Right forelimb (tissue), 1 donor: ENCODE measurements around the gene NOL9.
"Not testable (repeated sequence)": the region's sequence is repeated elsewhere in the genome, so short reads cannot be mapped to it uniquely, and the experiment has no call there.

Source experiments
- DNase-seq: peaks from one replicate; pipeline ENCODE4 v3.0.0-alpha.2; 2018

NOL9 gene

DNA sequence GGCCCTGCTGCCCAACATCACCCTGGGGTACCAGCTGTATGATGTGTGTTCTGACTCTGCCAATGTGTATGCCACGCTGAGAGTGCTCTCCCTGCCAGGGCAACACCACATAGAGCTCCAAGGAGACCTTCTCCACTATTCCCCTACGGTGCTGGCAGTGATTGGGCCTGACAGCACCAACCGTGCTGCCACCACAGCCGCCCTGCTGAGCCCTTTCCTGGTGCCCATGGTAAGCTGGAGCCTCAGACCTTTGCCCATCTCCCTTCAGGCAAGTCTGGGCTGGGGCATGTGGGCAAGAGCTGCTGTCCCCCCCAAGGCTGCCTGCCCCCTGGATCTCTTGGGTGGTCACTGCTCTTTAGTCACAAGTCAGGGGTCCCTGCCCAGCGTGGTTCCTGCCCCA is 16.7 kb upstream of the NOL9 start:
- DNase-seq, result no peak

DNA sequence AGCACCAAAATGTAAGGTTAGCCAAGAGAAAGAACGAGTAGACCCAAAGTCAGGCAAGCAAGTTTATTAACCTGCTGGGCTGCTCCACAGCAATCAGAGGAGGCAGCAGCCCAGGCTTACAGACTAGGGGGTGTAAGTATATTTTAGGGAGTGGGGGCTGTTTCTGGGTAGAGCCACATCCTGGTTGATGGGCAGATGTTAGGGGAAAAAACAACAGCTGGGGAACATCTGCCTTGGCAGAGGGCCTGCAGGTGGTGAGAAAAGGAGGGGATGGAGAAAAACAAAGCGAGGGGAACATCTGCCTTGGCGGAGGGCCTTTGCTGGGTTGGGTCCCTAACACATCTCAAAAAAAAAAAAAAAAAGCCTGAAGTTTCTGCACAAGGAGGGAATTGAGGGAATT is 15.8 kb upstream of the NOL9 start:
- DNase-seq, result no peak

DNA sequence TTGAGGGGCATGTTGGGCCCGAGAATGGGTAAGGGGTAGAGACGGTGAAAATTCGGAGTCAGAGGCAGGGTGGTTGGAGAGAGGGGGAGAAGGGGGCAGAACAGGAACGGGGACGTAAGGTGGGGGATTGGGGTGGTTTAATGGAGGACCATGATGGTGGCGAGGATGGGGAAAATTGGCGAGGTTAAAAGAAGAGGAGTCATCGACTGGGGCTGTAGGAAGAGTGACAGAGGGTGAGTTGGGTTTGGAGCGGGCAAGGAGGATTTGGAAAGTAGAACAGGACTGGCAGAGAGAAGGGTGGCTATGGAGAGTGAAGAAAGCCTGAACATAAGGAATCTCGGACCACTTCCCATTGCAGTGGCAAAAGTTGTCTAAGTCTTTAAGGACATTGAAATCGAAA is 14.7 kb upstream of the NOL9 start:
- no peak for DNase-seq

DNA sequence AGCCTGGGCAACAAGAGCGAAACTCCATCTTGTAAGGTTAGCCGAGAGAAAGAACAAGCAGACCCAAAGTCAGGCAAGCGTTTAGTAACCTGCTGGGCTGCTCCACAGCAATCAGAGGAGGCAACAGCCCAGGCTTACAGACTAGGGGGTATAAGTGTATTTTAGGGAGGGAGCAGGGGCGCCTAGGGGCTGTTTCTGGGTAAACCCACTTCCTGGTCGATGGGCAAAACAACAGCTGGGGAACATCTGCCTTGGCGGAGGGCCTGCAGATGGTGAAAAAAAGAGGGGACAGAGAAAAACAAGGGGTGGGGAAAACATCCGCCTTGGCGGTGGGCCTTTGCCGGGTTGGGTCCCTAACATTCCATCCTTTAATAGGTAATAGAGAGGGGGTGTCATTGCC is 6.0 kb upstream of the NOL9 start:
- DNase-seq, result no peak

DNA sequence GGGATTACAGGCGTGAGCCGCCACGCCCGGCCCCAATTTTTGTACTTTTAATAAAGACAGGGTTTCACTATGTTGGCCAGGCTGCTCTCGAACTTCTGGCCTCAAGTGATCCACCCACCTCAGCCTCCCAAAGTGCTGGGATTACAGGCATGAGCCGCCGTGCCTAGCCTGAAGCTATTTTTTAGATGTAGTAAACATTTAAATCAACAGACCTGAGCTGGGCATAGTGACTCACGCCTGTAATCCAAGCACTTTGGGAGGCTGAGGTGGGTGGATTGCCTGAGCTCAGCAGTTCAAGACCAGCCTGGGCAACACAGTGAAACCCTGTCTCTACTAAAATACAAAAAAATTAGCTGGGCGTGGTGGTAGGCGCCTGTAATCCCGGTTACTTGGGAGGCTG is 4.8 kb upstream of the NOL9 start:
- not testable (repeated sequence) for DNase-seq

- no peak for DNase-seq
These were observed 3.3 kb upstream of the NOL9 start for GRCh38 chr1:6557597-6557996.

- DNase-seq, result peak; percentile 69
These were observed 830 bp upstream of the NOL9 start, which contains the start of gene TAS1R1 for GRCh38 chr1:6554907-6555778. TAS1R1 (plus strand) TSS chr1:6555307; CDS start chr1:6555374, 67 bp downstream.

- DNase-seq, result no peak
These were observed 7.0 kb downstream of the NOL9 start for GRCh38 chr1:6547301-6547700.

DNA sequence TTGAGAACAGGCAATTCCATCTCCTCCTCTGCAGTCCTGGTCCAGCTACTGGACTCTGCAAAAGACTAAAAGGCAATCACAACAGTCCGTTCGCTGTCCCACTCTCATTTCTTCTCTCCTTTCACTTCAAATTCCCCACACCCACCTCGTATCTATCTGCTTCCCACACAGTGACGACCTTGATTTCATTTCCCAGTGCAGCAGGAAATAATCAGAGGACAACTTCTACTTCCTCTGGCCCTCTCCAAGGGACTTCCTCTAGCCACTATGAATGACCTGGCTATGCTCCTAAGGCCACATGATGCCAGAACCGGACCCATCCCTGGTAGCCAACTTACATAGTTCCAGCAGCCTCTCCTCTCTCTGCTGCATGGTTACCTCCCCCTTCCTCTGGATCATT is 8.0 kb downstream of the NOL9 start:
- no peak for DNase-seq

DNA sequence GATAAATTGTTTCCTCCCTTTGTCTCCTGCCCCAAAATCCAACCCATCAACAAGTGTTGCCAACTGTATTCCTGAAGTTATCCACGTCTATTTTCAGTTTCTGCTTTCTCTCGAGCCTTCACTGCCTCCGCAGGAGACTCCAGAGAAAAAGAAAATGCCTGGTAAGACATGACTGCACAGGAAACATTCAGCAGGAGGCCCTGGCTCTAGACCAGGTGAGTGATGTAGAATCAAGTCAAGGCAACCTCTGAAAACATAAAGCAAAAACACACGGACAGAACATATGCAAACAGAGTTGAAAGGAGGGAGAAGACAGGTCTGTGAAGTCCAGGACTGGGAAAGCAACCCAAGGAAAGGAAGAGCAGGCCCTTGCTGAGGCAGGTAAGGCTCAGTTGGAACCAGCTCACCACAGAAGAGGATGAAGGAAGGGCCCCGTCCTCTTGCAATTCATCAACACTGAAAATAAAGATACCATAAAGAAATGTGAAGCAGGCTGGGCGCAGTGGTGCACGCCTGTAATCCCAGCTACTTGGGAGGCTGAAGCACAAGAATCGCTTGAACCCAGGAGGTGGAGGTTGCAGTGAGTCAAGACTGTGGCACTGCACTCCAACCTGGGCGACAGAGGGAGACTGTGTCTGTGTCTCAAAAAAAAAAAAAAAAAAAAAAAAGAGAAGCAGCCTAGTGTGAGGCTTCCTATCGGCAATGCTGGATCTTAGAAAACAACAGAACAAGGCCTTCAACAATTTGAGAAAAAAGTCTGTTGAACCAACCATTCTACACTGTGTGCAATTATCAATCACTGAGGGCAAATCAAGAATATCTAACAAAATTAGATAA is 8.8 kb downstream of the NOL9 start:
- DNase-seq, result no peak

DNA sequence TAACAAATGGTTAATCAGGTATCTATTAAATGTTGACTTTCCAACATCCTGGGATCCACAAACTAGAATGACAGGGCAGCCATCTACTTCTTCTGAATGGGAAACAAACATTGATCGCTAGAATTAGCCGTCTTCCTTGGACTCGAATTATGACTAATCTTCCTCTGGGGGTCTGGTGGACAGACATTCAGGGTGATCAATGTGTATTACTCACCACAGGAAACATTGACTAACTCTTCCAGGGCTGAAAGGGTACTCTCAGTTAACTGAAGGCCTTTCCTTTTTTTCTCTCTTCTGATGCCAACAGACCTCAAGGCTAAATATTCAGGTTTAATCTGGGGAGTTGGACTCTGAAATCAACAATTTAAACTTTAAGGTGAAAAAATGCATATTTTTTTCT is 9.5 kb downstream of the NOL9 start:
- no peak for DNase-seq

DNA sequence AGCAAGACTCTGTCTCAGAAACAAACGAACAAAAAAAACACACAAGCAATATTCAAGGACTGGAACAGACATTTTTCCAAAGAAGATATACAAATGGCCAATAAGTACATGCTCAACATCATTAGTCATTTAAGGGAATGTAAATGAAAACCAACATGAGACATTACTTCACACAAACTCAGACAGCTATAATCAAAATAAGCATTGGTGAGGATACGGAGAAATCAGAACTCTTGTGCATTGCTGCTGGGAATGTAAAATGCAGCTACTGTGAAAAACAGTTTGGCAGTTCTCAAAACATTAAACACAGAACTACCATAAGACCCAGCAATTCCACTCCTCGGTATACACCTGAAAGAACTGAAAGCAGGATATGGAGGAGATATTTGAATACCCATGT is 15.4 kb downstream of the NOL9 start:
- no peak for DNase-seq

DNA sequence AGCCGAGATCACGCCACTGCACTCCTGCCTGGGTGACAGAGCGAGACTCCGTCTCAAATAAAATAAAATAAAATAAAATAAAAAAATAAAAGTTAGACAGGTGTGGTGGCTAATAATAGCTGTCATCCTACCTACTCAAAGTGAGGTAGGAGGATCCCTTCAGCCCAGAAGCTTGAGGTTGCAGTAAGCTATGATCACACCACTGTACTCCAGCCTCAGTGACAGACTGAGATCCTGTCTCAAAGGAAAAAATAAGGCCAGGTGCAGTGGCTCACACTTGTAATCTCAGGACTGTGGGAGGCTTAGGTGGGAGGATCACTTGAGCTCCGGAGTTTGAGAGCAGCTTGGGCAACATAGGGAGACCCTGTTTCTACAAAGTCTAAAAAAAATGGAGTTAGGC is 18.0 kb downstream of the NOL9 start:
- no peak for DNase-seq

GRCh38 chr1:6535214-6535613 is 19.1 kb downstream of the NOL9 start:
- no peak for DNase-seq

DNA sequence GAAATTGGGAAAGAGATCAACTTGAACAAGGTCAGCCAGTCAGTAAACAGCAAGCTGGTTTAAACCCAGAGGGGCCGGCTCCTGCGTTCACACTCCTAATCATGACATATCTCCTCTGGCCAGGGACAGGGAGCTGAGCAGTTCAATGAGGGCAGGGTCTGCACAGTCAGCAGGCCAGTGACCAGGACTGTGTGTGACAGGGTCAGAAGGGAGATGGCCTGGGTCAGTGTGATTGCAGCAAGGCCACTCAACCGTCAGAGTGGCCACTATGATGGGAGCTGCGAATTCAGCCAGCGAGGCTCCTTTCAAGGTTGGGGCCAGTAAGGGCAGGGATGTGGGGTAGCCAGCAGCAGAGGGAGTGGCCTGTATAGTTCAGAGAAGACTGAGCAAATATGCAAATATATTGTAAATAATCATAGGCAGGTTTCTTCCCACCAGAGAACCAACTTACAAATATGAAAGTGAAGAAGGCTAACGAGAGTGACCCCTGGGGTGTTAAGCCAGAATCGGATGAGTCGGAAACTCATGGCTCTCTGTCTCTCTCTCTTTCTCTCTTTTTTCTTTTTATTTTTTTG is 20.0 kb downstream of the NOL9 start:
- no peak for DNase-seq

DNA sequence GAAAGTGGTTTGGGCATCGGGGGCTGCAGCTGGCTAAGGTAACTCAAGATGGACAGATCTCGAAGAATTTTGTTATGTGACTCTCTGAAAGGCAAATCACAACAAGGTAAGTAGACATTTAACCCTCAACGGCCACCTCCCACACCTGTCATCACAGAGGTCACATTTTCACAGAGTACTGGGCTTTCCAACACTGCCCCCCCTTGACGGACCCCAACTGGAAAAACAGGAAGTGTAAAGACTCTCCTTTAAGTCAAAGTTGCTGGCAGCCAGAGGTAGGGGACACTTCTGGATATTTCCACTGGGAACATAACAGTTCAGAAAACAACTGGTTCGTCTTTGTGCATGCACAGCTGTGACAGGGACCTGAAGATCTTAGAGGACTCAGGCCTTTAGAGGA is 22.3 kb downstream of the NOL9 start:
- no peak for DNase-seq

- DNase-seq, result no peak
These were observed 23.7 kb downstream of the NOL9 start for GRCh38 chr1:6530504-6531160.

- DNase-seq, result no peak
These were observed 25.8 kb downstream of the NOL9 start for GRCh38 chr1:6528492-6528891.

DNA sequence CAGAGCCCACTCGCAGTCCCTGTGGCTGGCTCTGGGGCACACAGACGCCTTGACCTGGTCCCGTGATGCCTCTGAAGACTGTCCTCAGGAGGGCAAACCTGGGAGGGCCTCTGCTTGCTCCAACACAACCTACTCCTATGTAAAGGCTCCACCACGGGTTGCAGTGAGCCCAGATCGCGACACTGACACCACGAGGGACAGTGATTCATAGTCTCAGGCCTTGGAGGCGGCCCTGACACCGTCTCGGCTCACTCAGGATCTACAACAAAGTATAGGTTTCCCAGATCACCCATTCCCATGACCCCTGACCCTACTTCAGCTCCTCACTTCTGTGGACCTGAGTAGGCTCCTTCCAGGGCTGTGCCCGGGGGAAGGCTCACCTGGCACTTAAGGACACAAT is 28.0 kb downstream of the NOL9 start:
- DNase-seq, result no peak

- DNase-seq, result no peak
These were observed 30.7 kb downstream of the NOL9 start for GRCh38 chr1:6523566-6523965.

DNA sequence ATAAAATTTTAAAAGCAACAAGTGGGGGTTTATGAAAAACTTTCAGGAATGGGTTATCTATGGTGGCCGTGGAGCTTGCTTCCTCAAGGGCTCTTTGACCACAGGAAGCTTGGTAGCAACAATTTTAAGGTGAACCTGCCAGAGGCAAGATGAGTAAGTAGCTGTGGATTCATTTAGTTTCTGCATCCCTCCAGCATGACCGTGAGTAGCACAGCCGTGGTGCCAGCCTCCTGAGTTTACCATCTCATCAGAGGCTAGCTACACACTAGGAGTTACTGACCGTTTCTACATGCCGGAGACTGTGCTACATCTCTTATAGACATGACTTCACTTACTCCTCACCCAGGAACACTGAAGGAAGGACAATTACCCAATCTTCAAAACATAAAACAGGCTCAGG is 32.8 kb downstream of the NOL9 start:
- no peak for DNase-seq

DNA sequence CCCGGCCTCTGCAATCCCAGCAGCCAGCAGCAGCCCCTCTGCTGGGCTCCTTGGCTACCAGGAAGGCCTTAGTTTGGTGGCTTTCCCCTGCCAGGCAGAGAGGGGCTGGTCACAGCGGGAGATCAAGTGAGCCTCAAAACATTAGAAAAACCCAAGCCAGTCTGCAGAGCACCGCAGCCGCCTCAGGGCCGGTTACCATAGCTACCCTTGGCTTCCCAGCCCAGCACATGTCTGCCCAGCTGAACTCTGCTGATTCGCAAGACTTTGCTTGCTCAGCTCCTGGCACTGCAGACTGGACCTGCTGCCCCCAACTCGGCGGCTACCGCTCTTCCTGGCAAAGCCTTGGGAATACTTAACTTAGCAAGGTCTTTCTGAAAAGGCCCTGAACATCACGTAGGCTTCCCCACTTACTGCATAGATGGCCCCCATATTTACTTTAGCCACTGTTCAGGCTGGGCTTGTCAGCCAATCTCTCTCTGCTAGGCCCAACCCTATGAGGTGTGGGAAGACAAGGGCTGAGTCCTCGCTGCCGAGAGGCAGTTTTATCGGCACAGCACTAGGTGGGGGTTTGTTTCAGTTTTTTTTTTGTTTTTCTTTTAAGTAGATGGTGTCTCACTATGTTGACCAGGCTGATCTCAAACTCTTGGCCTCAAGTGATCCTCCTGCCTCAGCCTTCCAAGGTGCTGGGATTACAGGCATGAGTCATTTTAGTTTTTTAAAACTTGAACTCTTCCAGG is 34.2 kb downstream of the NOL9 start:
- DNase-seq, result peak; percentile 73
